B cell (primary cell): Measurements from ENCODE around the gene ANKLE1.

ENCODE experiments used
- EZH2 ChIP-seq: IDR thresholded peaks from 2 replicates; pipeline ENCODE4 v1.6.1; 2012; ENCODE audit warnings: borderline replicate concordance, low read depth, mild to moderate bottlenecking, moderate library complexity, low read length; ENCODE audit not compliant: insufficient read depth, poor library complexity, severe bottlenecking
- TF ChIP-seq, protein P1 (sequence below): fragments of 200-600 bp; IDR thresholded peaks from one replicate; pipeline ENCODE4 v1.8.0; 2022; ENCODE audit warnings: antibody characterized with exemption, mild to moderate bottlenecking

GRCh38 chr19:17330262-17331044, 48.8 kb downstream of the ANKLE1 start:
- TF ChIP-seq EZH2, result no peak
- TF ChIP-seq, protein P1, sequence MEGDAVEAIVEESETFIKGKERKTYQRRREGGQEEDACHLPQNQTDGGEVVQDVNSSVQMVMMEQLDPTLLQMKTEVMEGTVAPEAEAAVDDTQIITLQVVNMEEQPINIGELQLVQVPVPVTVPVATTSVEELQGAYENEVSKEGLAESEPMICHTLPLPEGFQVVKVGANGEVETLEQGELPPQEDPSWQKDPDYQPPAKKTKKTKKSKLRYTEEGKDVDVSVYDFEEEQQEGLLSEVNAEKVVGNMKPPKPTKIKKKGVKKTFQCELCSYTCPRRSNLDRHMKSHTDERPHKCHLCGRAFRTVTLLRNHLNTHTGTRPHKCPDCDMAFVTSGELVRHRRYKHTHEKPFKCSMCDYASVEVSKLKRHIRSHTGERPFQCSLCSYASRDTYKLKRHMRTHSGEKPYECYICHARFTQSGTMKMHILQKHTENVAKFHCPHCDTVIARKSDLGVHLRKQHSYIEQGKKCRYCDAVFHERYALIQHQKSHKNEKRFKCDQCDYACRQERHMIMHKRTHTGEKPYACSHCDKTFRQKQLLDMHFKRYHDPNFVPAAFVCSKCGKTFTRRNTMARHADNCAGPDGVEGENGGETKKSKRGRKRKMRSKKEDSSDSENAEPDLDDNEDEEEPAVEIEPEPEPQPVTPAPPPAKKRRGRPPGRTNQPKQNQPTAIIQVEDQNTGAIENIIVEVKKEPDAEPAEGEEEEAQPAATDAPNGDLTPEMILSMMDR, result no peak
